ENCODE measurements around the gene TUG1. TPM values are rescaled to one million over a fixed set of nuclear protein-coding genes. Genes with fewer than 3 reads are reported as not detected.

The TUG1 gene
- total and polyA plus RNA-seq, 3 donors from 2014 or later = 134 to 182 (median 157) TPM

DNA sequence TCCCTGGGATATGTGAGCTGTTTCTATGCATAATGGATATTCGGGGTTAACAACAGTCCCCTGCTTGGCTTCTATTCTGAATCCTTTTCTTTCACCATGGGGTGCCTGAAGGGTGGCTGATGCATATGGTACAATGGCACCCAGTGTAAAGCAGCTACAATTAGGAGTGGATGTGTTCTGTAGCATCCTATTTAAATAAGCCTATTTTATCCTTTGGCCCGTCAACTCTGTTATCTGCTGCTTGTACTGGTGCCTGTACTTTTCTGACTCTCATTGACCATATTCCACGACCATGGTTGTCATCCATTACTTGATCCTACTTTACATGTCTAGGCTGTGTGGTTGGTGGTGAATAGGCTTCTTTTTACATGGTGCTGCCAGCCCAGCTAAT, 1.3 kb downstream of the TUG1 start:
- H3K27ac ChIP-seq = peak overlapping the region; percentile 97
- 42 to 43% methylated on average over 3 of the region's 3 CpGs for WGBS, 2 donors
- intact Hi-C loops (cut with DNase I; ENCODE audit: low total_unique reads) = no loop called here
- no peaks in the 10 kb centered on the region for H3K36me3 ChIP-seq (ENCODE audit: low read depth, missing control alignments)
- DNase-seq = no peak
- H3K4me3 ChIP-seq = peak overlapping the region; percentile 88 to 97
- H3K9me3 ChIP-seq = no peaks in the 10 kb centered on the region
- peaks cover 10% of the 10 kb centered on the region for H3K4me1 ChIP-seq
- no peaks in the 10 kb centered on the region for H3K27me3 ChIP-seq
- no peak for TF ChIP-seq POLR2A (IDR thresholded peaks at IDR 0.05)
- no peak for TF ChIP-seq CTCF (IDR thresholded peaks at IDR 0.05)

DNA sequence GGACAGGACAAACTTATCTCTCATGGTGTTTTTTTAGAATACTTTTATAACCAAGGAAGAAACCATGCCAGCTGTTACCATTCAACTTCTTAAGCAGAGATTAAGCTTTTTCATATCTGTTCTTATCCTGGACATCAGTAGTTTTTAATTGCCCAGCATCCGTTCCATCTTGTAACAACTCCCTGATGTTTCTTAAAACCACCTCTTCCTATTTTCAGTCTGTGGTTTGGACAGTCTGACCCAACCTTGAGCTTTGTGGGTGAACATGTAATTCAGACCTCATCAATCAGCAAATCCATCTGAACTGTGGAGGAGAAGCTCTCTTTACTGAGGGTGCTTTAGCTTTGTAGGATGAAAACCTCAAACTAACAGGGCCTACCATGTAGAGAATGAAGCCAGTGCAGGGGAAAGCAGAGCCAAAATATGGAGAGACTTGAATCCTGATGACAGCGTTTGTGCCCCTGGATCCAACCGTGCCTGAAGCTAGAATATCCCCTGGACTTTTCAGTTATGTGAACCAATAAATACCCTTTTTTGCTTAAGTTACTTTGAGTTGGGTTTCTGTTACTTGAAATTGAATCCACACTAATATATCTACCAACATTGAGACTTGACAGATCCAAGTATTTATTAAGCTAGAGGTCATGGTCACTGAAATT, 9.4 kb downstream of the TUG1 start:
- 91 to 93% methylated on average over 3 of the region's 3 CpGs for WGBS, 2 donors
- H3K9me3 ChIP-seq = no peaks in the 10 kb centered on the region
- intact Hi-C loops (cut with DNase I; ENCODE audit: low total_unique reads) = no loop called here
- no peaks in the 10 kb centered on the region for H3K4me1 ChIP-seq
- H3K4me3 ChIP-seq = no peak overlapping the region
- H3K27me3 ChIP-seq = no peaks in the 10 kb centered on the region
- TF ChIP-seq CTCF (IDR thresholded peaks at IDR 0.05) (no peak), POLR2A (IDR thresholded peaks at IDR 0.05) (no peak)
- no peak overlapping the region for H3K27ac ChIP-seq
- no peak for DNase-seq
- no peaks in the 10 kb centered on the region for H3K36me3 ChIP-seq (ENCODE audit: low read depth, missing control alignments)

DNA sequence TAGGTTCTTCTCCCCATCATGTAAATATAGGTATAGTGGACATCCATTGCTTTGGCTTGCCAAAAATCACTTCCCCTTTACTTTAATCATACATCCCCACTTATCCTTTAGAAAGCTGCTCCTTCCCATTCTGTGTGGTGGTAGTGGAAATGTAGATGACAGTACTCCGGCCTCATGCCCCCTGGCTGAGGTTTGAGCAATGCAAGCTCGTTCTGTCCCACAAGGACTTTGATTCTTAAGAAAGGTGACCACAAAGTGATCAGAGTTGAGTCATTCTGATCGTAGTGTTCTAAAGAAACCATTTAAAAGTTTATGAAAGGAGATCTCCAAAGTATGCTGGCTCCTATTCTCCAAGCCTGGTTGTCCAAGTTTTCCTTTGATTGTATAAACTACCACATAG, 10.9 kb downstream of the TUG1 start:
- Histone ChIP-seq H3K27me3 (no peaks in the 10 kb centered on the region), H3K4me1 (no peaks in the 10 kb centered on the region), H3K4me3 (no peak overlapping the region), H3K36me3 (ENCODE audit: low read depth, missing control alignments) (no peaks in the 10 kb centered on the region), H3K27ac (no peak overlapping the region), H3K9me3 (no peaks in the 10 kb centered on the region)
- no peak for DNase-seq
- 92 to 96% methylated on average over 3 of the region's 3 CpGs for WGBS, 2 donors
- intact Hi-C loops (cut with DNase I; ENCODE audit: low total_unique reads) = no loop called here
- TF ChIP-seq CTCF (IDR thresholded peaks at IDR 0.05) = no peak
- no peak for TF ChIP-seq POLR2A (IDR thresholded peaks at IDR 0.05)

DNA sequence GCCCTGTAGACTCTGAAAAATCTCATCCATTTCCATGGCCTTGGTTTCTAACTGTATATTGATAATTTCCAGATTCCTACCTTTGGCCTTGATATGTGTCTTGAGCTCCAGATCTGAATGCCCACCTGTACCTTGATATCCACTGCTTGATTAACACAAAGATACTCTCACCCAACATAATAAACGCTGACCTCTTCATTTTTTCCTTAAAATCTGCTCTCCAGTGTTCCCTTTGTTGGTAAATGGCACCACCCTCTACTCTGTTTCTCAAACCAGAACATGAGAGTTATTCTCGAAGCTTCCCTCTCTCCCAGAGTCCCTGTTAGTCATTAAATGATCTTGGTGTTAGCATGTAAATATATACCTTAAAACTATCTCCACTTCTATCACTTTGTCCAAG, 13.4 kb downstream of the TUG1 start:
- intact Hi-C loops (cut with DNase I; ENCODE audit: low total_unique reads) = no loop called here
- no peak for DNase-seq
- H3K9me3 ChIP-seq = no peaks in the 10 kb centered on the region

More for the DNA sequence above, 13.4 kb downstream of the TUG1 start:
- WGBS, 2 donors = 89 to 92% methylated on average over 2 of the region's 2 CpGs
- Histone ChIP-seq H3K4me3 (no peak overlapping the region), H3K27ac (no peak overlapping the region), H3K4me1 (no peaks in the 10 kb centered on the region), H3K36me3 (ENCODE audit: low read depth, missing control alignments) (no peaks in the 10 kb centered on the region), H3K27me3 (no peaks in the 10 kb centered on the region)
- TF ChIP-seq POLR2A (IDR thresholded peaks at IDR 0.05) = no peak
- no peak for TF ChIP-seq CTCF (IDR thresholded peaks at IDR 0.05)
